ENCODE data around the gene TLCD2. TPM values are rescaled to one million over a fixed set of nuclear protein-coding genes. Genes with fewer than 3 reads are reported as not detected.
A peak's percentile ranks its signal among the peaks of the same experiment; 100 is the strongest.

TLCD2 gene
- total and polyA plus RNA-seq, 2 of the 13 experiments (the other 11 are each of a cell fraction or from before 2014, with no cell fraction given), result 0.90 to 1.1 TPM

DNA sequence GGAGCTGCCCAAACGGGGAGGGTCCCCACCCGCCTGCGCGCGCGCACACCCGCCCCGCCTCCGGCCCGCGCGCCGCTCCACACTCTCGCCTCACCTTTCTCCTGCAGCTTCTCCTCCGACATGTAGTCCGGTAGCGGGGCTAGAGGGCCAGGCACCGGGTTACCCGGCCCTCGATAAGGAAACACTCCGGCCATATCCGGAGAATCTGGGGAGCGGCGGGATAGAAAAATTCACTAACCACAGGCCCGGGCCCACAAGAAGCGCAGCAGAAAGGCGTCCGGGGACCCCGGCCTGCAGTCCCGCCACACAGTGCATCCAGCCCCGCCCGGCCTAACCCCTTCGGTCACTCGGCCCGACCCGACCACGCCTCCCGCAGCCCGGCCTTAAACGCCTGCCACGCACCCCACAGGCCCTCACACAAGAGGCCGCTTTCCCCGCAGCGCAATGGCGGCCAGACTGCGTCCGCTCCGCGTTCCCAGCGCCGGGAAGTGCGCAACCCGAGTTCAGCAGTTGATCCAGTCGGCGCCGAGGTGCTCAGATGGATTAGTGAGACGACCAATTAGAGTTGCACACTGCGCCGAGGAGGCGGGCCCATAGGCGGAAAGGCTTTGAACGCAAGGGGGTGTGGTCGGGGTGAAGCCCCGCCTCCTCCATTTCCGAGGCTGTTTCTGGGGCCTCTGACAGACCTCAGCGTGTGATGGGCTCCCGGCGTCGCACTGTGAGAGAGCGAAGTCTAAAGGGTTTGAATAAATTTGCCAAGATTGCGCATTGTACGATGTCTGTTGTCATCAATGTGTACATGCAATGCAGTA, 25.6 kb downstream of the TLCD2 start, which contains the start of gene PRPF8 (continued):
- TF ChIP-seq, protein P1, sequence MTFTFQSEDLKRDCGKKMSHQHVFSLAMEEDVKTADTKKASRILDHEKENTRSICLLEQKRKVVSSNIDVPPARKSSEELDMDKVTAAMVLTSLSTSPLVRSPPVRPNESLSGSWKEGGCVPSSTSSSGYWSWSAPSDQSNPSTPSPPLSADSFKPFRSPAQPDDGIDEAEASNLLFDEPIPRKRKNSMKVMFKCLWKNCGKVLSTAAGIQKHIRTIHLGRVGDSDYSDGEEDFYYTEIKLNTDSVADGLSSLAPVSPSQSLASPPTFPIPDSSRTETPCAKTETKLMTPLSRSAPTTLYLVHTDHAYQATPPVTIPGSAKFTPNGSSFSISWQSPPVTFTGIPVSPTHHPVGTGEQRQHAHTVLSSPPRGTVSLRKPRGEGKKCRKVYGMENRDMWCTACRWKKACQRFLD (CRISPR knock-in tag; IDR thresholded peaks at IDR 0.05; ENCODE audit: borderline replicate concordance), result no peak
- TF ChIP-seq CHCHD3 (CRISPR knock-in tag; IDR thresholded peaks at IDR 0.05), result no peak
- TF ChIP-seq U2AF1 (optimal IDR thresholded peaks at IDR 0.05; ENCODE audit: low read depth, low read length), result peak; percentile 30
- no peak for TF ChIP-seq ZNF224 (CRISPR knock-in tag; IDR thresholded peaks at IDR 0.05)
- TF ChIP-seq CREM (IDR thresholded peaks at IDR 0.05), result peak; percentile 65
- TF ChIP-seq CREM (CRISPR knock-in tag; IDR thresholded peaks at IDR 0.05), result no peak
- no peak for TF ChIP-seq CEBPZ (IDR thresholded peaks at IDR 0.05; ENCODE audit: low read length)
- 0 out of 2 replicates have a peak, but pooled peaks have one; percentile 27 for TF ChIP-seq ZNF777 (CRISPR knock-in tag; IDR thresholded peaks at IDR 0.05)
- TF ChIP-seq STAT6 (CRISPR knock-in tag; IDR thresholded peaks at IDR 0.05; ENCODE audit: borderline replicate concordance), result no peak
- peak; percentile 15; the same call in 1 of the 2 replicates for TF ChIP-seq ETV5 (CRISPR knock-in tag; IDR thresholded peaks at IDR 0.05; ENCODE audit: borderline replicate concordance)
- TF ChIP-seq, protein P2, sequence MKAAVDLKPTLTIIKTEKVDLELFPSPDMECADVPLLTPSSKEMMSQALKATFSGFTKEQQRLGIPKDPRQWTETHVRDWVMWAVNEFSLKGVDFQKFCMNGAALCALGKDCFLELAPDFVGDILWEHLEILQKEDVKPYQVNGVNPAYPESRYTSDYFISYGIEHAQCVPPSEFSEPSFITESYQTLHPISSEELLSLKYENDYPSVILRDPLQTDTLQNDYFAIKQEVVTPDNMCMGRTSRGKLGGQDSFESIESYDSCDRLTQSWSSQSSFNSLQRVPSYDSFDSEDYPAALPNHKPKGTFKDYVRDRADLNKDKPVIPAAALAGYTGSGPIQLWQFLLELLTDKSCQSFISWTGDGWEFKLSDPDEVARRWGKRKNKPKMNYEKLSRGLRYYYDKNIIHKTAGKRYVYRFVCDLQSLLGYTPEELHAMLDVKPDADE (CRISPR knock-in tag; IDR thresholded peaks at IDR 0.05), result no peak
- TF ChIP-seq, protein P3, sequence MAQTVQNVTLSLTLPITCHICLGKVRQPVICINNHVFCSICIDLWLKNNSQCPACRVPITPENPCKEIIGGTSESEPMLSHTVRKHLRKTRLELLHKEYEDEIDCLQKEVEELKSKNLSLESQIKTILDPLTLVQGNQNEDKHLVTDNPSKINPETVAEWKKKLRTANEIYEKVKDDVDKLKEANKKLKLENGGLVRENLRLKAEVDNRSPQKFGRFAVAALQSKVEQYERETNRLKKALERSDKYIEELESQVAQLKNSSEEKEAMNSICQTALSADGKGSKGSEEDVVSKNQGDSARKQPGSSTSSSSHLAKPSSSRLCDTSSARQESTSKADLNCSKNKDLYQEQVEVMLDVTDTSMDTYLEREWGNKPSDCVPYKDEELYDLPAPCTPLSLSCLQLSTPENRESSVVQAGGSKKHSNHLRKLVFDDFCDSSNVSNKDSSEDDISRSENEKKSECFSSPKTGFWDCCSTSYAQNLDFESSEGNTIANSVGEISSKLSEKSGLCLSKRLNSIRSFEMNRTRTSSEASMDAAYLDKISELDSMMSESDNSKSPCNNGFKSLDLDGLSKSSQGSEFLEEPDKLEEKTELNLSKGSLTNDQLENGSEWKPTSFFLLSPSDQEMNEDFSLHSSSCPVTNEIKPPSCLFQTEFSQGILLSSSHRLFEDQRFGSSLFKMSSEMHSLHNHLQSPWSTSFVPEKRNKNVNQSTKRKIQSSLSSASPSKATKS (CRISPR knock-in tag; IDR thresholded peaks at IDR 0.05), result 0 out of 2 replicates have a peak, but pooled peaks have one; percentile 33
- peak; percentile 81 for TF ChIP-seq KDM5A (IDR thresholded peaks at IDR 0.05; ENCODE audit: borderline replicate concordance, low read length)
- no peak for TF ChIP-seq KLF12 (CRISPR knock-in tag; IDR thresholded peaks at IDR 0.05; ENCODE audit: borderline replicate concordance)
- TF ChIP-seq ZBTB1 (CRISPR knock-in tag; IDR thresholded peaks at IDR 0.05; ENCODE audit: borderline replicate concordance), result no peak
- no peak for TF ChIP-seq ZFP90 (CRISPR knock-in tag; IDR thresholded peaks at IDR 0.05; ENCODE audit: borderline replicate concordance)
- no peak; the same call in 1 of the 2 replicates for TF ChIP-seq ZNF670 (CRISPR knock-in tag; IDR thresholded peaks at IDR 0.05; ENCODE audit: borderline replicate concordance)

Data from HepG2 (cell line).